NT2/D1 (cell line): ENCODE measurements around the gene UGT1A10.

Experiments
- SUZ12 ChIP-seq: IDR thresholded peaks from 2 replicates; pipeline ENCODE4 v1.6.1; 2011; ENCODE audit not compliant: insufficient read length, insufficient read depth; ENCODE audit errors: extremely low read depth
- YY1 ChIP-seq: IDR thresholded peaks from 2 replicates; pipeline ENCODE4 v1.6.1; 2011; ENCODE audit not compliant: insufficient read length, insufficient read depth
- ZNF274 ChIP-seq: IDR thresholded peaks from 2 replicates; pipeline ENCODE4 v1.6.1; 2011; ENCODE audit warnings: mild to moderate bottlenecking, low read depth, low read length

GRCh38 chr2:233807966-233808935 is 172.0 kb downstream of the UGT1A10 start:
- TF ChIP-seq ZNF274 = no peak
- no peak for TF ChIP-seq YY1
- no peak for TF ChIP-seq SUZ12
